Esophagus muscularis mucosa (tissue), 4 donors: ENCODE data around the gene CNKSR1.

Experiments used
- EP300 ChIP-seq: sonication (generic); formaldehyde crosslinking; IDR thresholded peaks from one replicate; pipeline ENCODE4 v1.6.1; 2017; ENCODE audit warnings: antibody characterized with exemption
- POLR2AphosphoS5 ChIP-seq, 2 donors: sonication (generic); formaldehyde crosslinking; IDR thresholded peaks; one replicate each; pipeline ENCODE4 v1.6.1; 2017; ENCODE audit warnings: antibody characterized with exemption in 2 of 2
- TF ChIP-seq, protein P1 (sequence below), 3 experiments: fragments of 200-600 bp in 2 of 3; fragments of 450-650 bp in 1 of 3; sonication (generic) in 2 of 3; IDR thresholded peaks; one replicate each; pipeline ENCODE4 v1.5.1; 2017 to 2019; ENCODE audit warnings: antibody characterized with exemption in 3 of 3, mild to moderate bottlenecking in 2 of 3, moderate library complexity in 1 of 3

DNA sequence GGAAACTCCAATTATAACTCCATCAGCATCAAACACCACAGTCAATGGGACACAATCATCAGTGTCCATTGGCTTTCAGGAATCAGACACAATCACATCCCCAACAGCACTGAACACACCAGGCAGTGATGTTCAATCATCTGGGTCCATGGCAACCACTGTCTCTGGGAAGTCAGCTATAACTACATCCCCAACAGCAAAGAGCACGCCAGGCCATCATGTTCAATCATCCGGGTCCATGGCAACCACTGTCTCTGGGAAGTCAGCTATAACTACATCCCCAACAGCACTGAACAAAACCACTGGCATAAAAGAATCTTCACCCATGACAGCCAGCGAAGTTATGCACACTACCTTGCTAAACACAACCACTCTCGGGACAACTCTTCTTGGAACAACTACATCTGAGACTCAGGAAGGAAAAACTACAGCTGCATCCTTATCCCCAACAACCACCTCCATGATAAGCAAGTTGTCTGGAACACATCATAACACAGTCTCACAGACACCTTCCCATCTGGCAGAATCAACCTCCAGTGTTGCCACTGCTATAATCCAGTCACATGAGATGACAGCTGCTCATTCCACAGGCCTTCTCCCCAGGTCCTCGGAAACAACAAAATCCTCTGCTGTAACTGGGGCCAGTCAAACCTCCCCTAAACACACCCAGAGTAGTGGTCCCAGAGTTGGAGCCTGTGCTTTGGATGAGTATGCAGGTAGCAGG lies 33.0 kb downstream of the CNKSR1 start:
- TF ChIP-seq, protein P1, sequence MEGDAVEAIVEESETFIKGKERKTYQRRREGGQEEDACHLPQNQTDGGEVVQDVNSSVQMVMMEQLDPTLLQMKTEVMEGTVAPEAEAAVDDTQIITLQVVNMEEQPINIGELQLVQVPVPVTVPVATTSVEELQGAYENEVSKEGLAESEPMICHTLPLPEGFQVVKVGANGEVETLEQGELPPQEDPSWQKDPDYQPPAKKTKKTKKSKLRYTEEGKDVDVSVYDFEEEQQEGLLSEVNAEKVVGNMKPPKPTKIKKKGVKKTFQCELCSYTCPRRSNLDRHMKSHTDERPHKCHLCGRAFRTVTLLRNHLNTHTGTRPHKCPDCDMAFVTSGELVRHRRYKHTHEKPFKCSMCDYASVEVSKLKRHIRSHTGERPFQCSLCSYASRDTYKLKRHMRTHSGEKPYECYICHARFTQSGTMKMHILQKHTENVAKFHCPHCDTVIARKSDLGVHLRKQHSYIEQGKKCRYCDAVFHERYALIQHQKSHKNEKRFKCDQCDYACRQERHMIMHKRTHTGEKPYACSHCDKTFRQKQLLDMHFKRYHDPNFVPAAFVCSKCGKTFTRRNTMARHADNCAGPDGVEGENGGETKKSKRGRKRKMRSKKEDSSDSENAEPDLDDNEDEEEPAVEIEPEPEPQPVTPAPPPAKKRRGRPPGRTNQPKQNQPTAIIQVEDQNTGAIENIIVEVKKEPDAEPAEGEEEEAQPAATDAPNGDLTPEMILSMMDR (IDR thresholded peaks at IDR 0.05), result no peak
- TF ChIP-seq POLR2AphosphoS5 (IDR thresholded peaks at IDR 0.05), result no peak
- no peak for TF ChIP-seq EP300
